Heart left ventricle (tissue), 16 donors: ENCODE results near the gene DNAJC25. TPM values are rescaled to one million over a fixed set of nuclear protein-coding genes. Genes with fewer than 3 reads are reported as not detected.

ENCODE experiments used
- ATAC-seq, 4 donors: fragments of 200-7000 bp; cut with Tn5 transposase; one replicate each; pipeline ENCODE4 v1.9.1; 2020 to 2022; ENCODE audit warnings: moderate library complexity in 4 of 4, mild to moderate bottlenecking in 3 of 4, moderate number of reproducible peaks in 1 of 4
- DNase-seq, 5 donors: peaks; one replicate each; pipeline ENCODE4 v3.0.0-alpha.2; 2020
- H3K27ac ChIP-seq, 12 donors: fragments of 200-600 bp; sonication (generic) in 4 of 12; one replicate each; pipeline versions ENCODE4 v1.5.0 to v1.8.0; 2016 to 2022; ENCODE audit warnings: mild to moderate bottlenecking in 2 of 12
- H3K27me3 ChIP-seq, 9 donors: fragments of 200-600 bp; sonication (generic) in 2 of 9; one replicate each; pipeline versions ENCODE4 v1.5.1 to v1.8.0; 2016 to 2022; ENCODE audit warnings: mild to moderate bottlenecking in 3 of 9
- H3K36me3 ChIP-seq, 9 donors: fragments of 200-600 bp; sonication (generic) in 2 of 9; one replicate each; pipeline versions ENCODE4 v1.5.0 to v1.8.0; 2018 to 2022; ENCODE audit warnings: mild to moderate bottlenecking in 2 of 9
- H3K4me1 ChIP-seq, 12 donors: fragments of 200-600 bp; sonication (generic) in 4 of 12; one replicate each; pipeline versions ENCODE4 v1.5.0 to v1.8.0; 2016 to 2022; ENCODE audit warnings: mild to moderate bottlenecking in 3 of 12
- H3K4me3 ChIP-seq, 12 donors: fragments of 200-600 bp; sonication (generic) in 4 of 12; one replicate each; pipeline versions ENCODE4 v1.5.0 to v1.8.0; 2017 to 2022; ENCODE audit warnings: mild to moderate bottlenecking in 9 of 12, moderate library complexity in 4 of 12
- H3K9me3 ChIP-seq, 12 donors: fragments of 200-600 bp; sonication (generic) in 4 of 12; one replicate each; pipeline versions ENCODE4 v1.5.0 to v1.8.0; 2016 to 2022; ENCODE audit warnings: mild to moderate bottlenecking in 1 of 12
- CTCF ChIP-seq, 12 donors: fragments of 200-600 bp; sonication (generic) in 4 of 12; IDR thresholded peaks; one replicate each; pipeline versions ENCODE4 v1.5.0 to v1.8.0; 2018 to 2022; ENCODE audit warnings: antibody characterized with exemption in 12 of 12, mild to moderate bottlenecking in 5 of 12
- POLR2A ChIP-seq, 2 donors: fragments of 450-650 bp; IDR thresholded peaks; one replicate each; pipeline ENCODE4 v1.6.1; 2017; ENCODE audit warnings: antibody characterized with exemption in 2 of 2, mild to moderate bottlenecking in 2 of 2, moderate library complexity in 2 of 2
- WGBS, 4 donors: extraction: QIAGEN DNeasy Blood & Tissue Kit in 2 of 4; methylation state at CpG; one replicate each; pipeline versions ENCODE4 v1.1.5 to v1.1.7; 2013 to 2018; 5-methylcytosine and 5-hydroxymethylcytosine counted together
- intact Hi-C, 10 donors: fragments of 100-400 bp; cut with DNase I; formaldehyde crosslinking; loops; one replicate each; pipeline versions ENCODE4 v1.11.1 to v1.14.2; 2022
- polyA plus RNA-seq, 2 donors: library from polyadenylated mRNA; stranded (reverse); fragments of 200-250 nt; gene quantifications; one replicate each; pipeline ENCODE4 v1.2.3, GENCODE V29; 2013
- total RNA-seq, 9 donors: library from RNA; depleted of rRNA in 2 of 9; stranded (reverse); fragments of >200 nt in 2 of 9; fragmentation: NEBNext Ultra II Directional in 3 of 9; extraction: Animal tissue kit (Norgen Biotek cat#: 25700) in 3 of 9; gene quantifications; one replicate each; pipeline versions ENCODE4 v1.1.0 to v1.2.4, GENCODE V29; 2016 to 2023
- donor health status: ischemic (EF 13 %, LVEDD 7.1; RV severe dilation, severe dysfunction).
- donor health status: healthy with polysubstance abuse.
- donor health status: DM: no; HTN: yes; CAD: no.
- donor health status: DM: no; HTN: no; CAD: no.
- donor health status: ischemic (EF 25% LVEDD 6.9; RV normal size, moderate dysfunction).
- donor health status: ischemic (EF 25% LVEDD 5.7; RV mildly dilated, moderate dysfunction).
- donor health status: healthy.
- donor health status: DM: yes; HTN: yes; CAD: no.
- donor health status: ischemic (EF 35%, LVEDD 5.7; RV mildly dilated, moderate dysfunction).
- donor health status: nonischemic (EF 11% LVEDD 7.7; RV severe dilation, severe dysfunction).
- donor health status: DM: yes; HTN: yes; CAD: no.
- donor health status: PGD.
- donor health status: ischemic (EF 29% LVEDD 5.4; RV normal size, mild dysfunction).
- donor health status: nonischemic (EF 23%, LVEDD 6.1; RV moderate dilation, normal function).

DNAJC25 gene
- total and polyA plus RNA-seq, 11 donors = 3.8 to 8.2 (median 5.0) TPM

GRCh38 chr9:111649016-111649415 lies 17.9 kb downstream of the DNAJC25 start:
- WGBS, 4 donors = 93 to 98% (median 96%) methylated on average over 4 of the region's 4 CpGs
- H3K27me3 ChIP-seq = no peaks in the 10 kb centered on the region
- peaks cover 0 to 63% (median 58%) of the 10 kb centered on the region in 9 donors for H3K36me3 ChIP-seq
- peak overlapping the region in 1 of 12 donors; percentile 80 for H3K27ac ChIP-seq
- TF ChIP-seq CTCF (IDR thresholded peaks at IDR 0.05) (no peak), POLR2A (IDR thresholded peaks at IDR 0.05) (no peak)
- peaks cover 0 to 10% (median 0%) of the 10 kb centered on the region in 12 donors for H3K4me1 ChIP-seq
- DNase-seq (no peak), ATAC-seq (no peak)
- H3K9me3 ChIP-seq = no peaks in the 10 kb centered on the region
- no peak overlapping the region for H3K4me3 ChIP-seq
- intact Hi-C loops = no loop called here

GRCh38 chr9:111657051-111657450 lies 25.9 kb downstream of the DNAJC25 start:
- H3K27ac ChIP-seq = no peak overlapping the region
- WGBS, 4 donors = 62 to 85% (median 70%) methylated on average over 6 of the region's 6 CpGs
- peaks cover 0 to 4% (median under 1%) of the 10 kb centered on the region in 12 donors for H3K4me1 ChIP-seq
- DNase-seq (no peak), ATAC-seq (no peak)
- H3K36me3 ChIP-seq = peaks cover 0 to 28% (median 23%) of the 10 kb centered on the region in 9 donors
- no peaks in the 10 kb centered on the region for H3K27me3 ChIP-seq
- H3K9me3 ChIP-seq = no peaks in the 10 kb centered on the region
- intact Hi-C loops = no loop called here
- TF ChIP-seq POLR2A (IDR thresholded peaks at IDR 0.05) = no peak
- TF ChIP-seq CTCF (IDR thresholded peaks at IDR 0.05) = no peak
- no peak overlapping the region for H3K4me3 ChIP-seq

GRCh38 chr9:111658943-111659342 lies 27.8 kb downstream of the DNAJC25 start:
- TF ChIP-seq POLR2A (IDR thresholded peaks at IDR 0.05) (no peak), CTCF (IDR thresholded peaks at IDR 0.05) (no peak)
- DNase-seq = no peak
- H3K36me3 ChIP-seq = peaks cover 0 to 16% (median 9%) of the 10 kb centered on the region in 9 donors
- intact Hi-C loops = no loop called here
- WGBS, 4 donors = 66 to 79% (median 68%) methylated on average over 8 of the region's 8 CpGs
- ATAC-seq = no peak
- no peaks in the 10 kb centered on the region for H3K27me3 ChIP-seq
- peaks cover 0 to 22% (median 14%) of the 10 kb centered on the region in 12 donors for H3K4me1 ChIP-seq
- no peak overlapping the region for H3K27ac ChIP-seq
- H3K9me3 ChIP-seq = no peaks in the 10 kb centered on the region
- H3K4me3 ChIP-seq = no peak overlapping the region

- no peak overlapping the region for H3K27ac ChIP-seq
- H3K27me3 ChIP-seq = no peaks in the 10 kb centered on the region
- DNase-seq (no peak), ATAC-seq (no peak)
- peaks cover 0 to 13% (median 3%) of the 10 kb centered on the region in 9 donors for H3K36me3 ChIP-seq
- TF ChIP-seq POLR2A (IDR thresholded peaks at IDR 0.05) (no peak), CTCF (IDR thresholded peaks at IDR 0.05) (no peak)
- intact Hi-C loops = no loop called here
- peaks cover 0 to 25% (median 14%) of the 10 kb centered on the region in 12 donors for H3K4me1 ChIP-seq
- H3K9me3 ChIP-seq = no peaks in the 10 kb centered on the region
- H3K4me3 ChIP-seq = no peak overlapping the region
- WGBS, 4 donors = 94 to 98% (median 95%) methylated on average over 3 of the region's 3 CpGs
Measured at GRCh38 chr9:111659691-111660090, 28.6 kb downstream of the DNAJC25 start.
